ENCODE measurements around the gene FAM120B.

FAM120B gene

GRCh38 chr6:170288091-170288631 lies 18.4 kb upstream of the FAM120B start:
- Mint-ChIP-seq H3K4me3 (peak overlapping the region; percentile 77), H3K9me3 (no peaks in the 10 kb centered on the region), H3K36me3 (ENCODE audit: low read depth) (peaks cover 3% of the 10 kb centered on the region), H3K27ac (no peak overlapping the region), H3K4me1 (peaks cover 28% of the 10 kb centered on the region), H3K27me3 (peaks cover 32% of the 10 kb centered on the region)
- no peak for ATAC-seq
- no peak for DNase-seq

GRCh38 chr6:170288852-170289179 lies 17.7 kb upstream of the FAM120B start:
- Mint-ChIP-seq H3K27me3 (peaks cover 38% of the 10 kb centered on the region), H3K27ac (peak overlapping the region; percentile 53), H3K36me3 (ENCODE audit: low read depth) (peaks cover 3% of the 10 kb centered on the region), H3K4me1 (peaks cover 35% of the 10 kb centered on the region), H3K4me3 (peak overlapping the region; percentile 77), H3K9me3 (no peaks in the 10 kb centered on the region)
- DNase-seq (no peak), ATAC-seq (no peak)

GRCh38 chr6:170289180-170289931 lies 17.2 kb upstream of the FAM120B start:
- DNase-seq (no peak), ATAC-seq (no peak)
- H3K4me3 Mint-ChIP-seq, result peak overlapping the region; percentile 77
- H3K36me3 Mint-ChIP-seq (ENCODE audit: low read depth), result peaks cover 3% of the 10 kb centered on the region
- peaks cover 44% of the 10 kb centered on the region for H3K27me3 Mint-ChIP-seq
- peaks cover 38% of the 10 kb centered on the region for H3K4me1 Mint-ChIP-seq
- peak overlapping the region; percentile 53 for H3K27ac Mint-ChIP-seq
- no peaks in the 10 kb centered on the region for H3K9me3 Mint-ChIP-seq

GRCh38 chr6:170289951-170290295 lies 16.6 kb upstream of the FAM120B start:
- H3K36me3 Mint-ChIP-seq (ENCODE audit: low read depth), result peaks cover 3% of the 10 kb centered on the region
- H3K4me1 Mint-ChIP-seq, result peaks cover 42% of the 10 kb centered on the region
- no peak for DNase-seq
- peaks cover 49% of the 10 kb centered on the region for H3K27me3 Mint-ChIP-seq
- ATAC-seq, result no peak
- H3K9me3 Mint-ChIP-seq, result no peaks in the 10 kb centered on the region
- H3K4me3 Mint-ChIP-seq, result peak overlapping the region; percentile 81
- no peak overlapping the region for H3K27ac Mint-ChIP-seq

GRCh38 chr6:170290296-170291128 lies 16.0 kb upstream of the FAM120B start, which contains the start of gene DLL1:
Gene DLL1, minus strand, starts transcription at chr6:170291078. Its CDS starts 939 bp downstream, at chr6:170290139.
- Mint-ChIP-seq H3K27ac (no peak within 1 kb of the TSS), H3K27me3 (peaks cover 53% of the 10 kb centered on the region), H3K4me1 (peaks cover 46% of the 10 kb centered on the region), H3K9me3 (no peaks in the 10 kb centered on the region), H3K36me3 (ENCODE audit: low read depth) (peaks cover 3% of the 10 kb centered on the region), H3K4me3 (peak within 1 kb of the TSS; percentile 81)
- DNase-seq (peak; percentile 46), ATAC-seq (peak; percentile 17)

- ATAC-seq (peak; percentile 37), DNase-seq (peak; percentile 52)
- Mint-ChIP-seq H3K27ac (no peak overlapping the region), H3K27me3 (peaks cover 55% of the 10 kb centered on the region), H3K36me3 (ENCODE audit: low read depth) (peaks cover 3% of the 10 kb centered on the region), H3K4me3 (peak overlapping the region; percentile 76), H3K4me1 (peaks cover 47% of the 10 kb centered on the region), H3K9me3 (no peaks in the 10 kb centered on the region)
Measured at GRCh38 chr6:170291271-170292110, 15.1 kb upstream of the FAM120B start.

GRCh38 chr6:170292111-170292406 lies 14.5 kb upstream of the FAM120B start:
- peaks cover 55% of the 10 kb centered on the region for H3K27me3 Mint-ChIP-seq
- peaks cover 3% of the 10 kb centered on the region for H3K36me3 Mint-ChIP-seq (ENCODE audit: low read depth)
- peak overlapping the region; percentile 76 for H3K4me3 Mint-ChIP-seq
- H3K4me1 Mint-ChIP-seq, result peaks cover 47% of the 10 kb centered on the region
- ATAC-seq, result no peak
- H3K27ac Mint-ChIP-seq, result no peak overlapping the region
- no peak for DNase-seq
- H3K9me3 Mint-ChIP-seq, result no peaks in the 10 kb centered on the region

GRCh38 chr6:170292407-170293158 lies 14.0 kb upstream of the FAM120B start:
- ATAC-seq, result no peak
- Mint-ChIP-seq H3K27ac (no peak overlapping the region), H3K9me3 (no peaks in the 10 kb centered on the region), H3K4me1 (peaks cover 49% of the 10 kb centered on the region), H3K4me3 (peak overlapping the region; percentile 10), H3K27me3 (peaks cover 59% of the 10 kb centered on the region), H3K36me3 (ENCODE audit: low read depth) (peaks cover 3% of the 10 kb centered on the region)
- no peak for DNase-seq

GRCh38 chr6:170293341-170294231 lies 13.0 kb upstream of the FAM120B start:
- H3K27me3 Mint-ChIP-seq, result peaks cover 59% of the 10 kb centered on the region
- H3K4me1 Mint-ChIP-seq, result peaks cover 43% of the 10 kb centered on the region
- no peak for ATAC-seq
- no peaks in the 10 kb centered on the region for H3K9me3 Mint-ChIP-seq
- no peak overlapping the region for H3K4me3 Mint-ChIP-seq
- peaks cover 2% of the 10 kb centered on the region for H3K36me3 Mint-ChIP-seq (ENCODE audit: low read depth)
- H3K27ac Mint-ChIP-seq, result no peak overlapping the region
- no peak for DNase-seq

GRCh38 chr6:170294298-170294730 lies 12.2 kb upstream of the FAM120B start:
- no peak for DNase-seq
- Mint-ChIP-seq H3K36me3 (ENCODE audit: low read depth) (no peaks in the 10 kb centered on the region), H3K27ac (no peak overlapping the region), H3K9me3 (no peaks in the 10 kb centered on the region), H3K27me3 (peaks cover 62% of the 10 kb centered on the region), H3K4me1 (peaks cover 40% of the 10 kb centered on the region), H3K4me3 (no peak overlapping the region)
- no peak for ATAC-seq

- ATAC-seq, result no peak
- Mint-ChIP-seq H3K9me3 (no peaks in the 10 kb centered on the region), H3K4me1 (peaks cover 40% of the 10 kb centered on the region), H3K27ac (no peak overlapping the region), H3K27me3 (peaks cover 66% of the 10 kb centered on the region), H3K4me3 (peak overlapping the region; percentile 63), H3K36me3 (ENCODE audit: low read depth) (no peaks in the 10 kb centered on the region)
- DNase-seq, result no peak
Measured at GRCh38 chr6:170294813-170295509, 11.6 kb upstream of the FAM120B start.

- H3K4me1 Mint-ChIP-seq, result peaks cover 38% of the 10 kb centered on the region
- peak overlapping the region; percentile 63 for H3K4me3 Mint-ChIP-seq
- peaks cover 67% of the 10 kb centered on the region for H3K27me3 Mint-ChIP-seq
- no peaks in the 10 kb centered on the region for H3K9me3 Mint-ChIP-seq
- DNase-seq (peak; percentile 60), ATAC-seq (peak; percentile 37)
- no peak overlapping the region for H3K27ac Mint-ChIP-seq
- H3K36me3 Mint-ChIP-seq (ENCODE audit: low read depth), result no peaks in the 10 kb centered on the region
Measured at GRCh38 chr6:170295510-170296422, 10.8 kb upstream of the FAM120B start.

Data from activated naive CD8-positive, alpha-beta T cell treated with anti-CD3 and anti-CD28 coated beads, Interleukin-2, amount 50 U/mL, for 24 hours (primary cell).